NCI-H1436 treated with DMSO at 0.1 percent for 48 hours (cell line): Measurements from ENCODE around the gene GPC3.
"Not testable (repeated sequence)": the region's sequence is repeated elsewhere in the genome, so short reads cannot be mapped to it uniquely, and the experiment has no call there.

Experiments
- DNase-seq: peaks from one replicate; lab custom pipeline; 2025; lab: John Stamatoyannopoulos, UW

The GPC3 gene

GRCh38 chrX:133995759-133996158 is 10.4 kb upstream of the GPC3 start:
- no peak for DNase-seq

- DNase-seq, result no peak
These were observed 9.2 kb upstream of the GPC3 start for GRCh38 chrX:133994576-133994975.

- no peak for DNase-seq
These were observed 7.5 kb upstream of the GPC3 start for GRCh38 chrX:133992882-133993281.

- DNase-seq, result no peak
These were observed 6.4 kb upstream of the GPC3 start for GRCh38 chrX:133991814-133992213.

GRCh38 chrX:133991057-133991456 is 5.7 kb upstream of the GPC3 start:
- DNase-seq, result not testable (repeated sequence)

GRCh38 chrX:133989993-133990392 is 4.6 kb upstream of the GPC3 start:
- no peak for DNase-seq

- DNase-seq, result no peak
These were observed 4.1 kb upstream of the GPC3 start for GRCh38 chrX:133989490-133989889.

- DNase-seq, result no peak
These were observed 2.6 kb upstream of the GPC3 start for GRCh38 chrX:133988010-133988409.

- DNase-seq, result no peak
These were observed 1.8 kb upstream of the GPC3 start for GRCh38 chrX:133987188-133987587.

GRCh38 chrX:133985967-133986683 is 731 bp upstream of the GPC3 start:
- DNase-seq, result peak; percentile 9

GRCh38 chrX:133984857-133985163 is 584 bp downstream of the GPC3 start:
- DNase-seq, result no peak

- no peak for DNase-seq
These were observed 1.2 kb downstream of the GPC3 start for GRCh38 chrX:133983974-133984845.

GRCh38 chrX:133983256-133983973 is 2.0 kb downstream of the GPC3 start:
- DNase-seq, result no peak

GRCh38 chrX:133981924-133982323 is 3.5 kb downstream of the GPC3 start:
- DNase-seq, result no peak

GRCh38 chrX:133980832-133981588 is 4.4 kb downstream of the GPC3 start:
- DNase-seq, result no peak

GRCh38 chrX:133980406-133980805 is 5.0 kb downstream of the GPC3 start:
- DNase-seq, result no peak

GRCh38 chrX:133979641-133980230 is 5.7 kb downstream of the GPC3 start:
- no peak for DNase-seq

GRCh38 chrX:133973704-133974103 is 11.7 kb downstream of the GPC3 start:
- no peak for DNase-seq

GRCh38 chrX:133972916-133973315 is 12.5 kb downstream of the GPC3 start:
- no peak for DNase-seq

GRCh38 chrX:133971586-133971985 is 13.8 kb downstream of the GPC3 start:
- no peak for DNase-seq

- no peak for DNase-seq
These were observed 15.3 kb downstream of the GPC3 start for GRCh38 chrX:133970076-133970475.

GRCh38 chrX:133969191-133969590 is 16.2 kb downstream of the GPC3 start:
- no peak for DNase-seq
